ENCODE results near the gene SF3A2. TPM values are rescaled to one million over a fixed set of nuclear protein-coding genes. Genes with fewer than 3 reads are reported as not detected.
A peak's percentile ranks its signal among the peaks of the same experiment; 100 is the strongest.

The SF3A2 gene
- total RNA-seq, 4 donors from 2014 or later, result 13.2 to 31.1 (median 24.5) TPM

GRCh38 chr19:2266183-2266993 is 29.8 kb downstream of the SF3A2 start:
- DNase-seq (ENCODE audit: low spot score), result peak; percentile 80
- no peak for ATAC-seq (ENCODE audit: low FRiP score)
- TF ChIP-seq CTCF (IDR thresholded peaks at IDR 0.05), result no peak

- no peak for ATAC-seq (ENCODE audit: low FRiP score)
- DNase-seq (ENCODE audit: low spot score), result no peak
- no peak for TF ChIP-seq CTCF (IDR thresholded peaks at IDR 0.05)
Measured at GRCh38 chr19:2268480-2268830, 31.8 kb downstream of the SF3A2 start.

GRCh38 chr19:2268861-2269243 is 32.2 kb downstream of the SF3A2 start:
- no peak for TF ChIP-seq CTCF (IDR thresholded peaks at IDR 0.05)
- no peak for DNase-seq (ENCODE audit: low spot score)
- ATAC-seq (ENCODE audit: low FRiP score), result no peak

GRCh38 chr19:2269244-2270156 is 32.9 kb downstream of the SF3A2 start:
- DNase-seq (ENCODE audit: low spot score), result peak; percentile 89
- ATAC-seq (ENCODE audit: low FRiP score), result peak; percentile 86
- no peak for TF ChIP-seq CTCF (IDR thresholded peaks at IDR 0.05)

GRCh38 chr19:2270157-2270422 is 33.5 kb downstream of the SF3A2 start:
- ATAC-seq (ENCODE audit: low FRiP score), result no peak

GRCh38 chr19:2270423-2271233 is 34.0 kb downstream of the SF3A2 start:
- peak; percentile 25 for ATAC-seq (ENCODE audit: low FRiP score)
- TF ChIP-seq CTCF (IDR thresholded peaks at IDR 0.05), result no peak

More at GRCh38 chr19:2270157-2270422, 33.5 kb downstream of the SF3A2 start:
- no peak for TF ChIP-seq CTCF (IDR thresholded peaks at IDR 0.05)
- peak; percentile 37 for DNase-seq (ENCODE audit: low spot score)

More at GRCh38 chr19:2270423-2271233, 34.0 kb downstream of the SF3A2 start:
- peak; percentile 62 for DNase-seq (ENCODE audit: low spot score)
